ENCODE measurements around the gene VWA3B. TPM values are rescaled to one million over a fixed set of nuclear protein-coding genes. Genes with fewer than 3 reads are reported as not detected.

The VWA3B gene
- total RNA-seq, 2 donors from 2014 or later = 1.8 to 3.2 TPM

DNA sequence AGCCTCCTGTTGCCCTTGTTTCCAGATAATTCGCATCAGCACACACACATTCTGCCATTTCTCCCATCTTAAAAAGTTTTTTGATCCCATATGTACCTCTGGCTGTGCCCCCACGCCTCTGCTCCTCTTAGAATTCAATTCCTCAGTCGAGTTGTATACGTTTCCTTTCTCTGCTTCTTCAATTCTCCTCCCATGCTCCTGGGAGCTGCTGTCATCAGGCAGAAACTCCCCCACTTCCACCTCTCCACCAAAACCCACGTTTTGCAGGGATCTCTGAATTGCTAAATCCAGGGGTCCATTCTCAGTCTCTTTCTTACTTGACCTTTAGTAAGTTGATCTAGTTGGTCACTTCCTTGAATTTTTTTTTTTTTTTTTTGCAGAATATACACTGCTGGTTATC, 98.8 kb downstream of the VWA3B start:
- H3K9ac ChIP-seq (ENCODE audit: low read depth in 2 of 2, low read length in 2 of 2) = no peak overlapping the region
- H3K9me3 ChIP-seq = no peaks in the 10 kb centered on the region
- DNase-seq = no peak
- no peak overlapping the region for H3K27ac ChIP-seq
- TF ChIP-seq, protein P1, sequence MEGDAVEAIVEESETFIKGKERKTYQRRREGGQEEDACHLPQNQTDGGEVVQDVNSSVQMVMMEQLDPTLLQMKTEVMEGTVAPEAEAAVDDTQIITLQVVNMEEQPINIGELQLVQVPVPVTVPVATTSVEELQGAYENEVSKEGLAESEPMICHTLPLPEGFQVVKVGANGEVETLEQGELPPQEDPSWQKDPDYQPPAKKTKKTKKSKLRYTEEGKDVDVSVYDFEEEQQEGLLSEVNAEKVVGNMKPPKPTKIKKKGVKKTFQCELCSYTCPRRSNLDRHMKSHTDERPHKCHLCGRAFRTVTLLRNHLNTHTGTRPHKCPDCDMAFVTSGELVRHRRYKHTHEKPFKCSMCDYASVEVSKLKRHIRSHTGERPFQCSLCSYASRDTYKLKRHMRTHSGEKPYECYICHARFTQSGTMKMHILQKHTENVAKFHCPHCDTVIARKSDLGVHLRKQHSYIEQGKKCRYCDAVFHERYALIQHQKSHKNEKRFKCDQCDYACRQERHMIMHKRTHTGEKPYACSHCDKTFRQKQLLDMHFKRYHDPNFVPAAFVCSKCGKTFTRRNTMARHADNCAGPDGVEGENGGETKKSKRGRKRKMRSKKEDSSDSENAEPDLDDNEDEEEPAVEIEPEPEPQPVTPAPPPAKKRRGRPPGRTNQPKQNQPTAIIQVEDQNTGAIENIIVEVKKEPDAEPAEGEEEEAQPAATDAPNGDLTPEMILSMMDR (IDR thresholded peaks at IDR 0.05) = no peak
- intact Hi-C loops (cut with DNase I) = no loop called here
- H3K27me3 ChIP-seq = no peaks in the 10 kb centered on the region
- H3K4me3 ChIP-seq = no peak overlapping the region
- H3K36me3 ChIP-seq = no peaks in the 10 kb centered on the region
- no peaks in the 10 kb centered on the region for H3K4me1 ChIP-seq

GRCh38 chr2:98187194-98187593, 100.2 kb downstream of the VWA3B start:
- no peak overlapping the region for H3K9ac ChIP-seq (ENCODE audit: low read depth in 2 of 2, low read length in 2 of 2)

GRCh38 chr2:98188351-98189046, 101.5 kb downstream of the VWA3B start:
- no peaks in the 10 kb centered on the region for H3K27me3 ChIP-seq
- H3K9me3 ChIP-seq = no peaks in the 10 kb centered on the region
- no peak overlapping the region for H3K9ac ChIP-seq (ENCODE audit: low read depth in 2 of 2, low read length in 2 of 2)
- H3K27ac ChIP-seq = no peak overlapping the region
- no peaks in the 10 kb centered on the region for H3K36me3 ChIP-seq
- TF ChIP-seq, protein P1 (IDR thresholded peaks at IDR 0.05) = no peak
- H3K4me1 ChIP-seq = no peaks in the 10 kb centered on the region
- intact Hi-C loops (cut with DNase I) = no loop called here
- no peak for DNase-seq
- no peak overlapping the region for H3K4me3 ChIP-seq

More at GRCh38 chr2:98187194-98187593, 100.2 kb downstream of the VWA3B start:
- H3K4me1 ChIP-seq = no peaks in the 10 kb centered on the region
- H3K27me3 ChIP-seq = no peaks in the 10 kb centered on the region
- TF ChIP-seq, protein P1 (IDR thresholded peaks at IDR 0.05) = no peak
- intact Hi-C loops (cut with DNase I) = no loop called here
- no peaks in the 10 kb centered on the region for H3K36me3 ChIP-seq
- no peak for DNase-seq
- H3K27ac ChIP-seq = no peak overlapping the region
- no peaks in the 10 kb centered on the region for H3K9me3 ChIP-seq
- no peak overlapping the region for H3K4me3 ChIP-seq

GRCh38 chr2:98191883-98192282, 104.9 kb downstream of the VWA3B start:
- Histone ChIP-seq H3K4me1 (no peaks in the 10 kb centered on the region), H3K27me3 (no peaks in the 10 kb centered on the region), H3K27ac (no peak overlapping the region), H3K9ac (ENCODE audit: low read depth in 2 of 2, low read length in 2 of 2) (no peak overlapping the region), H3K9me3 (no peaks in the 10 kb centered on the region), H3K4me3 (no peak overlapping the region), H3K36me3 (no peaks in the 10 kb centered on the region)
- intact Hi-C loops (cut with DNase I) = no loop called here
- TF ChIP-seq, protein P1 (IDR thresholded peaks at IDR 0.05) = no peak
- DNase-seq = no peak

DNA sequence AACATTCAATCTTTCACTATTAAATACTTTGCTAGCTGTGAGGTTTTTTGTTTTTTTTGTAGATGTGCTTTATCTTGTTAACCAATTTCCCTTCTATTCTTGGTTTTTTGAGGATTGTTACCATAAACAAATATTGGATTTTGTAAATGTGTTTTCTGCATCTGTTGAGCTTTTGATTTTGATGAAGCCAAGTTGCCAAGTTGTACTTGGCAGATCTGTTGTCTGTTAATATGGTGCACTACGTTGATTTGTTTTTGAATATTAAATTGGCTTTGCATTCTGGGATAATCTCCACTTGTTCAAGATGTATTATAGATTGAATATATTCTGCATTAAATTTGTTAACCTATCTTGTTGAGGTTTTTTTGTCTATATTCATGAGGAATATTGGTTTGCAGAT, 114.6 kb downstream of the VWA3B start:
- Histone ChIP-seq H3K9ac (ENCODE audit: low read depth in 2 of 2, low read length in 2 of 2) (no peak overlapping the region), H3K36me3 (no peaks in the 10 kb centered on the region), H3K9me3 (no peaks in the 10 kb centered on the region), H3K4me1 (no peaks in the 10 kb centered on the region), H3K27me3 (no peaks in the 10 kb centered on the region), H3K4me3 (no peak overlapping the region), H3K27ac (no peak overlapping the region)
- TF ChIP-seq, protein P1 (IDR thresholded peaks at IDR 0.05) = no peak
- no peak for DNase-seq
- intact Hi-C loops (cut with DNase I) = no loop called here

All from colonic mucosa (tissue), 4 donors.